ENCODE measurements around the gene SV2C.

The SV2C gene

DNA sequence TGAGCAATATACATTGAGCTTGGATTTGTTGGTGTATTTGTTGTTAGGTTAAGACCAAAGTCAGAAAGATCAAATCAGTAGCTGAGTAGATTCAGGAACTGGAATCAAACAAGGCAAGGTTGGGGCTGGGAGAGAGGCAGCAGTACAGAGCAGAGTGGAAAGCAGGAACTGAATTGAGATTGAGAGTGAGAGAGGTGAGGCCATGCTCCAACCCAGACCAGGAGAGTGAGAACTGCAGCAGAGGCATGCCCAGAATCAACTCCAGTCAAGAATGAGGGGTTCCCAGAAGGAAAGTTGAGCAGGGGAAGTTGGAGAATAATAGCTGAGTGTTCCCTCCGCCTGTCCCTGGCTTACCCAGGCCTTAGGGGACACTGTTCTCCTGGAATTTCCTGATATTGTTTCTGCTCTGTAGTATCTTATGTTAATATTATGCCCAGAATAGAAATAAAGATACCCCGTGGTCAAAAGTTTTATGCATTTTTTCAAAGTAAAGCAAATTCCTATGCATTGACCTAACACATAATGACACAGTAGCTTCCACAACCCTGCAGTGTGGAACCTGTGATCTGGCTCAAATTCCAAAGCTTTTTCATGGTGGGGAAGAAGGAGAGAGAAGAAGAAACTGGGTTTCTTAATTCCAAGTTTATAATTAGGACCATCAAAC lies 82.7 kb downstream of the SV2C start:
- Histone ChIP-seq H3K4me1 (ENCODE audit: control insufficient read depth, insufficient read depth, low read length) (no peaks in the 10 kb centered on the region), H3K27ac (ENCODE audit: extremely low read depth, low read depth, low read length) (no peak overlapping the region), H3K4me3 (ENCODE audit: low read depth, low read length) (no peak overlapping the region), H3K9me3 (ENCODE audit: control insufficient read depth, insufficient read depth, low read depth, low read length) (no peaks in the 10 kb centered on the region), H3K36me3 (ENCODE audit: control insufficient read depth in 2 of 2, insufficient read depth in 1 of 2, low read length in 2 of 2) (no peaks in the 10 kb centered on the region)
- TF ChIP-seq ZNF221 (tag by site-specific recombination; IDR thresholded peaks at IDR 0.05; ENCODE audit: borderline replicate concordance) (no peak), ZBTB17 (tag by site-specific recombination; IDR thresholded peaks at IDR 0.05) (no peak), ZNF521 (tag by site-specific recombination; IDR thresholded peaks at IDR 0.05) (no peak), HOXD13 (CRISPR knock-in tag; IDR thresholded peaks at IDR 0.05; ENCODE audit: borderline replicate concordance) (no peak), ZNF548 (tag by site-specific recombination; IDR thresholded peaks at IDR 0.05) (no peak), TCF7L2 (IDR thresholded peaks at IDR 0.05; ENCODE audit: borderline replicate concordance, low read depth, low read length) (no peak), ZNF423 (tag by site-specific recombination; IDR thresholded peaks at IDR 0.05) (no peak), ZIC2 (tag by site-specific recombination; IDR thresholded peaks at IDR 0.05) (no peak), ZNF114 (tag by site-specific recombination; IDR thresholded peaks at IDR 0.05) (no peak), ZNF157 (tag by site-specific recombination; IDR thresholded peaks at IDR 0.05) (no peak), ZNF549 (tag by site-specific recombination; IDR thresholded peaks at IDR 0.05) (no peak), YY2 (tag by site-specific recombination; IDR thresholded peaks at IDR 0.05) (no peak), ZNF626 (tag by site-specific recombination; IDR thresholded peaks at IDR 0.05) (no peak), KLF10 (tag by site-specific recombination; IDR thresholded peaks at IDR 0.05) (no peak)
- TF ChIP-seq, protein P1, sequence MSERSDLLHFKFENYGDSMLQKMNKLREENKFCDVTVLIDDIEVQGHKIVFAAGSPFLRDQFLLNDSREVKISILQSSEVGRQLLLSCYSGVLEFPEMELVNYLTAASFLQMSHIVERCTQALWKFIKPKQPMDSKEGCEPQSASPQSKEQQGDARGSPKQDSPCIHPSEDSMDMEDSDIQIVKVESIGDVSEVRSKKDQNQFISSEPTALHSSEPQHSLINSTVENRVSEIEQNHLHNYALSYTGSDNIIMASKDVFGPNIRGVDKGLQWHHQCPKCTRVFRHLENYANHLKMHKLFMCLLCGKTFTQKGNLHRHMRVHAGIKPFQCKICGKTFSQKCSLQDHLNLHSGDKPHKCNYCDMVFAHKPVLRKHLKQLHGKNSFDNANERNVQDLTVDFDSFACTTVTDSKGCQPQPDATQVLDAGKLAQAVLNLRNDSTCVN (tag by site-specific recombination; optimal IDR thresholded peaks at IDR 0.05), result no peak
- TF ChIP-seq, protein P2, sequence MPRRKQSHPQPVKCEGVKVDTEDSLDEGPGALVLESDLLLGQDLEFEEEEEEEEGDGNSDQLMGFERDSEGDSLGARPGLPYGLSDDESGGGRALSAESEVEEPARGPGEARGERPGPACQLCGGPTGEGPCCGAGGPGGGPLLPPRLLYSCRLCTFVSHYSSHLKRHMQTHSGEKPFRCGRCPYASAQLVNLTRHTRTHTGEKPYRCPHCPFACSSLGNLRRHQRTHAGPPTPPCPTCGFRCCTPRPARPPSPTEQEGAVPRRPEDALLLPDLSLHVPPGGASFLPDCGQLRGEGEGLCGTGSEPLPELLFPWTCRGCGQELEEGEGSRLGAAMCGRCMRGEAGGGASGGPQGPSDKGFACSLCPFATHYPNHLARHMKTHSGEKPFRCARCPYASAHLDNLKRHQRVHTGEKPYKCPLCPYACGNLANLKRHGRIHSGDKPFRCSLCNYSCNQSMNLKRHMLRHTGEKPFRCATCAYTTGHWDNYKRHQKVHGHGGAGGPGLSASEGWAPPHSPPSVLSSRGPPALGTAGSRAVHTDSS (tag by site-specific recombination; IDR thresholded peaks at IDR 0.05), result no peak
- TF ChIP-seq, protein P3, sequence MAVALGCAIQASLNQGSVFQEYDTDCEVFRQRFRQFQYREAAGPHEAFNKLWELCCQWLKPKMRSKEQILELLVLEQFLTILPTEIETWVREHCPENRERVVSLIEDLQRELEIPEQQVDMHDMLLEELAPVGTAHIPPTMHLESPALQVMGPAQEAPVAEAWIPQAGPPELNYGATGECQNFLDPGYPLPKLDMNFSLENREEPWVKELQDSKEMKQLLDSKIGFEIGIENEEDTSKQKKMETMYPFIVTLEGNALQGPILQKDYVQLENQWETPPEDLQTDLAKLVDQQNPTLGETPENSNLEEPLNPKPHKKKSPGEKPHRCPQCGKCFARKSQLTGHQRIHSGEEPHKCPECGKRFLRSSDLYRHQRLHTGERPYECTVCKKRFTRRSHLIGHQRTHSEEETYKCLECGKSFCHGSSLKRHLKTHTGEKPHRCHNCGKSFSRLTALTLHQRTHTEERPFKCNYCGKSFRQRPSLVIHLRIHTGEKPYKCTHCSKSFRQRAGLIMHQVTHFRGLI (tag by site-specific recombination; IDR thresholded peaks at IDR 0.05), result no peak
- ChIA-PET CTCF (interaction anchor here (0.5 to 2.5 kb wide), 5 partner anchors 9 to 378 kb away, joined by 3 to 21 read pairs (median 4); no protein-coding TSS in a partner anchor), POLR2A (no interaction called here)

DNA sequence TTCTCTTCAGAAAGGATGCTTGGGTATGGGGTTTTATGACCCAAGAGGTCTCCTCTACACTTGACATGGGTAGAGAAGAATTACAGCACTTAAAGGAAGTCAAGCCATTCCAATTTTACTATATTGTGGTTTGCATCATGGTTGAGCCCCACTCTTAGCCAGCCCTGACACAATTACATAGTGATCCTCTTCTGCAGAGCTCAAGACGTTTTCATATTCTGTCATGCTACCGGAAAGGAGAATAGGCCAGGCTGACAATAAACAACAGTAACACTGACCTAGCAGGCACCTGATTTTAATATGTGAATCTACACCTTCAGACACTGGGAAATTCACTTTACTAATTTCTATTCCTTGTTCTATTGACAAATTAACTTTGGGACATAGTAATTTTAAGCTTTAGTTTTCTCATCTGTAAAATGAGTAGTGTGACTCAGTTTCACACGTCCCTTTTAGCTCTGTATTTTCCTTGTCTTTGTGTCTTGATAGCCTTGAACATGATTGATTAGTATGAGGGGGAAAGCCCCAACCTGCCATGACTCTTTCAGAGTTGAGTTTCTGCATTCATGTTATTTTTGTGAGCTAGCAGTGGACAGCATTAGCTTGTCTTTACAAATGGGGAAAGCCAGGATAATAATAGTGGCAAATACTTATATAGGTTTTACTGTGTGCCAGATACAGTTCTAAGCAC lies 83.8 kb downstream of the SV2C start:
- Histone ChIP-seq H3K27ac (ENCODE audit: extremely low read depth, low read depth, low read length) (no peak overlapping the region), H3K4me1 (ENCODE audit: control insufficient read depth, insufficient read depth, low read length) (no peaks in the 10 kb centered on the region), H3K4me3 (ENCODE audit: low read depth, low read length) (no peak overlapping the region), H3K36me3 (ENCODE audit: control insufficient read depth in 2 of 2, insufficient read depth in 1 of 2, low read length in 2 of 2) (no peaks in the 10 kb centered on the region), H3K9me3 (ENCODE audit: control insufficient read depth, insufficient read depth, low read depth, low read length) (no peaks in the 10 kb centered on the region)
- ChIA-PET CTCF (interaction anchor here (0.6 to 2.5 kb wide), 5 partner anchors 8 to 377 kb away, joined by 3 to 21 read pairs (median 4); no protein-coding TSS in a partner anchor), POLR2A (no interaction called here)
- TF ChIP-seq ZNF544 (tag by site-specific recombination; IDR thresholded peaks at IDR 0.05) (no peak), ZNF624 (tag by site-specific recombination; IDR thresholded peaks at IDR 0.05) (no peak), FEZF1 (tag by site-specific recombination; IDR thresholded peaks at IDR 0.05) (no peak), ZNF248 (tag by site-specific recombination; IDR thresholded peaks at IDR 0.05) (no peak), ZNF530 (tag by site-specific recombination; IDR thresholded peaks at IDR 0.05; ENCODE audit: low read depth) (no peak), KLF10 (tag by site-specific recombination; IDR thresholded peaks at IDR 0.05) (no peak), ZNF501 (tag by site-specific recombination; IDR thresholded peaks at IDR 0.05) (no peak), ZEB2 (tag by site-specific recombination; IDR thresholded peaks at IDR 0.05) (no peak), ZNF658 (tag by site-specific recombination; IDR thresholded peaks at IDR 0.05) (no peak)
- TF ChIP-seq, protein P4, sequence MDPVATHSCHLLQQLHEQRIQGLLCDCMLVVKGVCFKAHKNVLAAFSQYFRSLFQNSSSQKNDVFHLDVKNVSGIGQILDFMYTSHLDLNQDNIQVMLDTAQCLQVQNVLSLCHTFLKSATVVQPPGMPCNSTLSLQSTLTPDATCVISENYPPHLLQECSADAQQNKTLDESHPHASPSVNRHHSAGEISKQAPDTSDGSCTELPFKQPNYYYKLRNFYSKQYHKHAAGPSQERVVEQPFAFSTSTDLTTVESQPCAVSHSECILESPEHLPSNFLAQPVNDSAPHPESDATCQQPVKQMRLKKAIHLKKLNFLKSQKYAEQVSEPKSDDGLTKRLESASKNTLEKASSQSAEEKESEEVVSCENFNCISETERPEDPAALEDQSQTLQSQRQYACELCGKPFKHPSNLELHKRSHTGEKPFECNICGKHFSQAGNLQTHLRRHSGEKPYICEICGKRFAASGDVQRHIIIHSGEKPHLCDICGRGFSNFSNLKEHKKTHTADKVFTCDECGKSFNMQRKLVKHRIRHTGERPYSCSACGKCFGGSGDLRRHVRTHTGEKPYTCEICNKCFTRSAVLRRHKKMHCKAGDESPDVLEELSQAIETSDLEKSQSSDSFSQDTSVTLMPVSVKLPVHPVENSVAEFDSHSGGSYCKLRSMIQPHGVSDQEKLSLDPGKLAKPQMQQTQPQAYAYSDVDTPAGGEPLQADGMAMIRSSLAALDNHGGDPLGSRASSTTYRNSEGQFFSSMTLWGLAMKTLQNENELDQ (tag by site-specific recombination; IDR thresholded peaks at IDR 0.05; ENCODE audit: low read depth), result no peak
- TF ChIP-seq, protein P5, sequence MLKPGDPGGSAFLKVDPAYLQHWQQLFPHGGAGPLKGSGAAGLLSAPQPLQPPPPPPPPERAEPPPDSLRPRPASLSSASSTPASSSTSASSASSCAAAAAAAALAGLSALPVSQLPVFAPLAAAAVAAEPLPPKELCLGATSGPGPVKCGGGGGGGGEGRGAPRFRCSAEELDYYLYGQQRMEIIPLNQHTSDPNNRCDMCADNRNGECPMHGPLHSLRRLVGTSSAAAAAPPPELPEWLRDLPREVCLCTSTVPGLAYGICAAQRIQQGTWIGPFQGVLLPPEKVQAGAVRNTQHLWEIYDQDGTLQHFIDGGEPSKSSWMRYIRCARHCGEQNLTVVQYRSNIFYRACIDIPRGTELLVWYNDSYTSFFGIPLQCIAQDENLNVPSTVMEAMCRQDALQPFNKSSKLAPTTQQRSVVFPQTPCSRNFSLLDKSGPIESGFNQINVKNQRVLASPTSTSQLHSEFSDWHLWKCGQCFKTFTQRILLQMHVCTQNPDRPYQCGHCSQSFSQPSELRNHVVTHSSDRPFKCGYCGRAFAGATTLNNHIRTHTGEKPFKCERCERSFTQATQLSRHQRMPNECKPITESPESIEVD (tag by site-specific recombination; IDR thresholded peaks at IDR 0.05), result no peak

Measured in HEK293 (cell line).